HepG2 (cell line): ENCODE data around the gene FAAP100. TPM values are rescaled to one million over a fixed set of nuclear protein-coding genes. Genes with fewer than 3 reads are reported as not detected.

ENCODE experiments used
- BHLHE40 ChIP-seq: IDR thresholded peaks from 2 replicates; pipeline ENCODE4 v1.6.1; 2011; ENCODE audit warnings: low read length, improper control_type of control experiment
- CHCHD3 ChIP-seq: sonication (generic); formaldehyde crosslinking; IDR thresholded peaks from 2 replicates; pipeline ENCODE4 v1.8.0; 2022; ENCODE audit warnings: mild to moderate bottlenecking, missing genetic modification reagents, moderate library complexity
- HDAC2 ChIP-seq: sonication (generic); formaldehyde crosslinking; IDR thresholded peaks from 2 replicates; pipeline ENCODE4 v1.4.0; 2020; ENCODE audit warnings: missing genetic modification reagents
- PHF20 ChIP-seq: sonication (generic); formaldehyde crosslinking; IDR thresholded peaks from 2 replicates; pipeline ENCODE4 v1.5.0; 2020; ENCODE audit warnings: mild to moderate bottlenecking, missing genetic modification reagents
- POLR2A ChIP-seq, 2 experiments: IDR thresholded peaks; 2 replicates each; pipeline ENCODE4 v1.6.1; 2011; ENCODE audit warnings: low read depth in 2 of 2, low read length in 2 of 2, mild to moderate bottlenecking in 1 of 2, moderate library complexity in 1 of 2; ENCODE audit not compliant: insufficient read depth in 1 of 2
- RBM39 ChIP-seq: fragments of 200-400 bp; formaldehyde crosslinking; IDR thresholded peaks from one replicate; pipeline ENCODE4 v1.6.1; 2018; ENCODE audit warnings: antibody characterized with exemption, mild to moderate bottlenecking, low read depth, low read length; ENCODE audit not compliant: poor library complexity, severe bottlenecking
- SATB2 ChIP-seq: sonication (generic); formaldehyde crosslinking; IDR thresholded peaks from 2 replicates; pipeline ENCODE4 v1.5.0; 2020; ENCODE audit warnings: missing genetic modification reagents
- ZC3H13 ChIP-seq: sonication (generic); formaldehyde crosslinking; IDR thresholded peaks from 2 replicates; pipeline ENCODE4 v1.8.1; 2023; ENCODE audit warnings: mild to moderate bottlenecking, missing genetic modification reagents, moderate library complexity
- ZNF543 ChIP-seq: sonication (generic); formaldehyde crosslinking; IDR thresholded peaks from 2 replicates; pipeline ENCODE4 v1.4.0; 2020; ENCODE audit warnings: mild to moderate bottlenecking, missing genetic modification reagents
- ZNF747 ChIP-seq: sonication (generic); formaldehyde crosslinking; IDR thresholded peaks from 2 replicates; pipeline ENCODE4 v1.8.1; 2023; ENCODE audit warnings: missing genetic modification reagents, mild to moderate bottlenecking, borderline replicate concordance
- ZNF879 ChIP-seq: sonication (generic); formaldehyde crosslinking; IDR thresholded peaks from 2 replicates; pipeline ENCODE4 v1.8.1; 2023; ENCODE audit warnings: missing genetic modification reagents
- polyA plus RNA-seq, 8 experiments: library from polyadenylated mRNA; depleted of rRNA in 3 of 8; stranded (reverse) in 7 of 8; unstranded in 1 of 8; fragments of >200 nt; fragmentation: Illumina TruSeq in 4 of 8; extraction: Trizol in 4 of 8; gene quantifications; 2 replicates each; pipeline versions ENCODE4 v1.2.1 to v1.2.3, GENCODE V29; 2011 to 2016; ENCODE audit warnings: low read depth in 4 of 8, missing spikeins in 1 of 8, mixed read lengths in 1 of 8; ENCODE audit not compliant: insufficient read depth in 1 of 8
- total RNA-seq, 5 experiments: library from RNA; depleted of rRNA; stranded (reverse); fragments of >200 nt; fragmentation: Illumina TruSeq; extraction: Trizol; gene quantifications; 2 replicates each; pipeline ENCODE4 v1.2.3, GENCODE V29; 2016; ENCODE audit warnings: low read depth in 1 of 5
- TF ChIP-seq, protein P1 (sequence below): sonication (generic); formaldehyde crosslinking; IDR thresholded peaks from 2 replicates; pipeline ENCODE4 v1.4.0; 2020; ENCODE audit warnings: mild to moderate bottlenecking, missing genetic modification reagents
- TF ChIP-seq, protein P2 (sequence below): sonication (generic); formaldehyde crosslinking; IDR thresholded peaks from 2 replicates; pipeline ENCODE4 v1.8.1; 2023; ENCODE audit warnings: mild to moderate bottlenecking, missing genetic modification reagents
- TF ChIP-seq, protein P3 (sequence below): sonication (generic); formaldehyde crosslinking; IDR thresholded peaks from 2 replicates; pipeline ENCODE4 v1.4.0; 2020; ENCODE audit warnings: mild to moderate bottlenecking, missing genetic modification reagents
- TF ChIP-seq, protein P4 (sequence below): sonication (generic); formaldehyde crosslinking; IDR thresholded peaks from 2 replicates; pipeline ENCODE4 v1.9.0; 2022; ENCODE audit warnings: missing genetic modification reagents, mild to moderate bottlenecking, borderline replicate concordance

The FAAP100 gene
- total and polyA plus RNA-seq, 2 of the 13 experiments (the other 11 are each of a cell fraction or from before 2014, with no cell fraction given) = 7.6 to 20.8 TPM

DNA sequence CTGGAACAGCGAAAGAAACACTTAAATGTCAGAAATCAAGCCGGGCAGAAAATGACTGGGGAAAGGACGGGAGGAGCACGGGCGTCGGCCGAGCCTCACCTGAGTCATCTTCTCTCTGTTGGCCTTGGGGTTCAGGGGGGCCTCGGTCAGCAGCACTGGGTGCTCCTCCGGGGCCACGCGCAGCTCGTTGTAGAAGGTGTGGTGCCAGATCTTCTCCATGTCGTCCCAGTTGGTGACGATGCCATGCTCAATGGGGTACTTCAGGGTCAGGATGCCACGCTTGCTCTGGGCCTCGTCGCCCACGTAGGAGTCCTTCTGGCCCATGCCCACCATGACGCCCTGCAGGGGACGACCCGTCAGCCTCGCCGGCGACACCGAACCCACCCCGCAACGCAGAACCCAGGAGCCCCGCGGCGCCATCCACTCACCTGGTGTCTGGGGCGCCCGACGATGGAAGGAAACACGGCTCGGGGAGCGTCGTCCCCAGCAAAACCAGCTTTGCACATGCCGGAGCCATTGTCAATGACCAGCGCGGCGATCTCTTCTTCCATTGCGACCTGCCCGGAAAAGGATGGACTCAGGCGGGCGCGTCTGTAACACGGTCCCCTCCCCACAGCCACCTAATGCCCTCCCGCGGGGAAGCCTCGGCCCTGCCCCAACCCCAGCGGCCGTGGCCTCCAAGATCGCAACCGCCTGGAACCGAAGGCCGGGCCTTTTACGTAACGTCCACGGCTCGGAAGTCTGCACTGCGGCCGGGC lies 40.2 kb downstream of the FAAP100 start (continued):
- TF ChIP-seq, protein P1, sequence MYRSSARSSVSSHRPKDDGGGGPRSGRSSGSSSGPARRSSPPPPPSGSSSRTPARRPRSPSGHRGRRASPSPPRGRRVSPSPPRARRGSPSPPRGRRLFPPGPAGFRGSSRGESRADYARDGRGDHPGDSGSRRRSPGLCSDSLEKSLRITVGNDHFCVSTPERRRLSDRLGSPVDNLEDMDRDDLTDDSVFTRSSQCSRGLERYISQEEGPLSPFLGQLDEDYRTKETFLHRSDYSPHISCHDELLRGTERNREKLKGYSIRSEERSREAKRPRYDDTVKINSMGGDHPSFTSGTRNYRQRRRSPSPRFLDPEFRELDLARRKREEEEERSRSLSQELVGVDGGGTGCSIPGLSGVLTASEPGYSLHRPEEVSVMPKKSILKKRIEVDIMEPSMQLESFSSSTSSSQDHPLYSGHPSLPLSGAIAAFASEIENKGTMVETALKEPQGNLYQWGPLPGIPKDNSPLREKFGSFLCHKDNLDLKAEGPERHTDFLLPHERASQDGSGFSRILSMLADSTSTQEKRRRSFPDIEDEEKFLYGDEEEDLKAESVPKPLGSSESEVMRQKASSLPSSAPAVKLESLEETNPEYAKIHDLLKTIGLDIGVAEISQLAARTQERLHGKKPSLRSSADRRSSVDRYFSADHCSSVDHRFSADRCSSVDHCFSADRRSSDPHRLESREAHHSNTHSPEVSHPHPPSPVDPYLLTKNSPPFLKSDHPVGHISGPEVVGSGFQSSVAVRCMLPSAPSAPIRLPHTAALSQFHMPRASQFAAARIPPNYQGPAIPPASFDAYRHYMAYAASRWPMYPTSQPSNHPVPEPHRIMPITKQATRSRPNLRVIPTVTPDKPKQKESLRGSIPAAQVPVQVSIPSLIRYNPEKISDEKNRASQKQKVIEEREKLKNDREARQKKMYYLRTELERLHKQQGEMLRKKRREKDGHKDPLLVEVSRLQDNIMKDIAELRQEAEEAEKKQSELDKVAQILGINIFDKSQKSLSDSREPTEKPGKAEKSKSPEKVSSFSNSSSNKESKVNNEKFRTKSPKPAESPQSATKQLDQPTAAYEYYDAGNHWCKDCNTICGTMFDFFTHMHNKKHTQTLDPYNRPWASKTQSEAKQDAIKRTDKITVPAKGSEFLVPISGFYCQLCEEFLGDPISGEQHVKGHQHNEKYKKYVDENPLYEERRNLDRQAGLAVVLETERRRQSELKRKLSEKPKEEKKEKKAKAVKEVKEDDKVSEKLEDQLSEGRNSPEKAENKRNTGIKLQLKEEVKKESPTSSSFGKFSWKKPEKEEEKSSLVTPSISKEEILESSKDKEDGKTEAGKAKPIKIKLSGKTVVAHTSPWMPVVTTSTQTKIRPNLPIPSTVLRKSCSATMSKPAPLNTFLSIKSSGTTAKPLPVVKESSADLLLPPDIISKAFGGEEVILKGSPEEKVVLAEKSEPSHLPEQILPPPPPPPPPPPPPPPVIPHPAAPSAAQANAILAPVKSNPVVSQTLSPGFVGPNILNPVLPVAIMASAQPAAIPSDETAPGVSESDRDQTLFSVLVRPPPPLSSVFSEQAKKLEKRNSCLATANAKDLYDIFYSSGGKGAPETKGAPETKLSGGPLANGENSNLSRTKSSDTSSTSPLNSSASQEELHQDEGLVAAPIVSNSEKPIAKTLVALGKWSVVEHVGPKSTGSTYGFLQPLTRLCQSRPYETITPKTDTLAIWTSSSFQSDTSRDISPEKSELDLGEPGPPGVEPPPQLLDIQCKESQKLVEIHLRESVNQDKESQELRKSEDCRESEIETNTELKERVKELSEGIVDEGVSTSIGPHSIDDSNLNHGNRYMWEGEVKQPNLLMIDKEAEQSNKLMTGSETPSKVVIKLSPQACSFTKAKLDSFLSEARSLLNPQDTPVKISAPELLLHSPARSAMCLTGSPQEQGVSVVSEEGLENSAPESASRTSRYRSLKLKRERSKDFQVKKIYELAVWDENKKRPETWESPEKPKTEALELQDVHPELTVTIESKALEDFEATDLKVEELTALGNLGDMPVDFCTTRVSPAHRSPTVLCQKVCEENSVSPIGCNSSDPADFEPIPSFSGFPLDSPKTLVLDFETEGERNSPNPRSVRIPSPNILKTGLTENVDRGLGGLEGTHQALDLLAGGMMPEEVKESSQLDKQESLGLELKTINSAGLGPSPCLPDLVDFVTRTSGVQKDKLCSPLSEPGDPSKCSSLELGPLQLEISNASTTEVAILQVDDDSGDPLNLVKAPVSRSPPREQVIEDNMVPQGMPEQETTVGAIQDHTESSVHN (CRISPR knock-in tag) = peak; percentile 87; the same call in 1 of the 2 replicates
- TF ChIP-seq RBM39 (peak; percentile 69), ZC3H13 (CRISPR knock-in tag) (peak; percentile 63; the same call in 1 of the 2 replicates), HDAC2 (0 out of 2 replicates have a peak, but pooled peaks have one; percentile 13), BHLHE40 (0 out of 2 replicates have a peak, but pooled peaks have one; percentile 3), ZNF543 (CRISPR knock-in tag) (0 out of 2 replicates have a peak, but pooled peaks have one; percentile 40), SATB2 (no peak), ZNF879 (CRISPR knock-in tag) (no peak), CHCHD3 (CRISPR knock-in tag) (peak; percentile 65), POLR2A (IDR thresholded peaks at IDR 0.05; ENCODE audit: insufficient read depth in 1 of 2, low read depth in 2 of 2, low read length in 2 of 2) (peak in 1 of 2 experiments; percentile 48; a peak in 2 of 4 replicates), ZNF747 (CRISPR knock-in tag) (peak; percentile 54; the same call in 1 of the 2 replicates), PHF20 (0 out of 2 replicates have a peak, but pooled peaks have one; percentile 11)
- TF ChIP-seq, protein P2, sequence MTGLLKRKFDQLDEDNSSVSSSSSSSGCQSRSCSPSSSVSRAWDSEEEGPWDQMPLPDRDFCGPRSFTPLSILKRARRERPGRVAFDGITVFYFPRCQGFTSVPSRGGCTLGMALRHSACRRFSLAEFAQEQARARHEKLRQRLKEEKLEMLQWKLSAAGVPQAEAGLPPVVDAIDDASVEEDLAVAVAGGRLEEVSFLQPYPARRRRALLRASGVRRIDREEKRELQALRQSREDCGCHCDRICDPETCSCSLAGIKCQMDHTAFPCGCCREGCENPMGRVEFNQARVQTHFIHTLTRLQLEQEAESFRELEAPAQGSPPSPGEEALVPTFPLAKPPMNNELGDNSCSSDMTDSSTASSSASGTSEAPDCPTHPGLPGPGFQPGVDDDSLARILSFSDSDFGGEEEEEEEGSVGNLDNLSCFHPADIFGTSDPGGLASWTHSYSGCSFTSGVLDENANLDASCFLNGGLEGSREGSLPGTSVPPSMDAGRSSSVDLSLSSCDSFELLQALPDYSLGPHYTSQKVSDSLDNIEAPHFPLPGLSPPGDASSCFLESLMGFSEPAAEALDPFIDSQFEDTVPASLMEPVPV (CRISPR knock-in tag) = peak; percentile 6; the same call in 1 of the 2 replicates
- TF ChIP-seq, protein P3, sequence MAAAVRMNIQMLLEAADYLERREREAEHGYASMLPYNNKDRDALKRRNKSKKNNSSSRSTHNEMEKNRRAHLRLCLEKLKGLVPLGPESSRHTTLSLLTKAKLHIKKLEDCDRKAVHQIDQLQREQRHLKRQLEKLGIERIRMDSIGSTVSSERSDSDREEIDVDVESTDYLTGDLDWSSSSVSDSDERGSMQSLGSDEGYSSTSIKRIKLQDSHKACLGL (CRISPR knock-in tag) = peak; percentile 17; the same call in 1 of the 2 replicates
- TF ChIP-seq, protein P4, sequence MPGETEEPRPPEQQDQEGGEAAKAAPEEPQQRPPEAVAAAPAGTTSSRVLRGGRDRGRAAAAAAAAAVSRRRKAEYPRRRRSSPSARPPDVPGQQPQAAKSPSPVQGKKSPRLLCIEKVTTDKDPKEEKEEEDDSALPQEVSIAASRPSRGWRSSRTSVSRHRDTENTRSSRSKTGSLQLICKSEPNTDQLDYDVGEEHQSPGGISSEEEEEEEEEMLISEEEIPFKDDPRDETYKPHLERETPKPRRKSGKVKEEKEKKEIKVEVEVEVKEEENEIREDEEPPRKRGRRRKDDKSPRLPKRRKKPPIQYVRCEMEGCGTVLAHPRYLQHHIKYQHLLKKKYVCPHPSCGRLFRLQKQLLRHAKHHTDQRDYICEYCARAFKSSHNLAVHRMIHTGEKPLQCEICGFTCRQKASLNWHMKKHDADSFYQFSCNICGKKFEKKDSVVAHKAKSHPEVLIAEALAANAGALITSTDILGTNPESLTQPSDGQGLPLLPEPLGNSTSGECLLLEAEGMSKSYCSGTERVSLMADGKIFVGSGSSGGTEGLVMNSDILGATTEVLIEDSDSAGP (CRISPR knock-in tag) = peak; percentile 50; the same call in 1 of the 2 replicates
